AG08396 (cell line): ENCODE data around the gene ADGRL3.

Source experiments
- DNase-seq: peaks from one replicate; pipeline ENCODE4 v3.0.0; 2012; ENCODE audit warnings: low spot score, mixed read lengths

ADGRL3 gene

DNA sequence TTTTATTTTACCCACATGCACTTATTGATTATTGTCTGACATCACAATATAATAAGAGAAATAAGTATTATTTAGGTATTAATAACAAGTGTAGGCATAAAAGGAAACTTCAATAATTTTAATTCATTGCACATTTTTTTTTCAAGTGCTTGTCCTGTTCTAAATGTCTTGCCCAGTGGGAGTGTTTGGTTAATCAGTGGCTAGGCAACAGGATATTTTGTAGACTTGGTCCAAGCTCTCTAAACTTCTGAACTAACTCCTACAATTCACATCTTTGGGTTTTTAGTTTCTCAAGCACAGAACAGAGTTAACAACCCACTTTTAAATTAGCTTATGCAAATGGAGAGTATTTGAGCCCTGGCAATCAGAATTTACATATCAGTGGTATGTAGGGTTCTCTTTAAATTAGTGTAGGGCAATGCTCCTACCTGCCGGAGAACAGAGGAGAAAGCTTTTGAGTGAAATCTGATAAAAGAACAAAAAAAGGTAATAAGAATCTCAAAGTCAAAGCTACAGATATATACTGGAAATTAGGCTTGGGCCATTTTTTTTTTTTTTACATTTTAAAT, 353.5 kb downstream of the ADGRL3 start:
- DNase-seq: no peak

DNA sequence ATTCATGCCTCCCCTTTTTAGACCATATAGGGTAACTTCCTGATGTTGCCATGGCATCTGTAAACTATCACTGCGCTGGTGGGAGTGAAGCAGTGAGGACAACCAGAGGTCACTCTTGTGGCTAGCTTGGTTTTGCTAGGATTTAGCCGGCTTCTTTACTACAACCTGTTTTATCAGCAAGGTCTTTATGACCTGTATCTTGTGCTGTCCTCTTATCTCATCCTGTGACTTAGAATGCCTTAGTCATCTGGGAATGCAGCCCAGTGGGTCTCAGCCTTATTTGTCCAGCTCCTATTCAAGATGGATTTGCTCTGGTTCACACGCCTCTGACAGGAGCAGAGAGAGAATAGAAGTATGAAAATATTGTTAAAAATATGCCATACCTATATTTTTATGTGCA, 355.7 kb downstream of the ADGRL3 start:
- DNase-seq: no peak

DNA sequence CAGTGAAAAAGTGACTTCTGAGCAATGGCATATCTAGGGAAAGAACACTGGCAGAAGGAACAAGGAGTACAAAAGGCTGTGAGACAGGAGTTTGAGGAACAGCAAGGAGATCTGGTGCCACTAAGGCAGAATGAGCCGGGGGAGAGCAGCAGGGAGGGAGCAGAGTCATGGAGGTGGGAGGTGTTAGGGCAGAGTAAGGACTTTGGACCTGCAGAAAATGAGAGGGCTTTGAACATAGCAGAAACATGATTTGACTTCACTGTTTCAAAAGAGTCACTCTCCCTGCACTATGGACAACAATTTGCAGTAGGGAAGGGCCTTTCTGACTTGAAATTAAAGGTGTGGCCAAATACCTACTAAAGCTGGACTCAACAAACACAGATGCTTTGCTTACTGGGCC, 356.2 kb downstream of the ADGRL3 start:
- no peak for DNase-seq

DNA sequence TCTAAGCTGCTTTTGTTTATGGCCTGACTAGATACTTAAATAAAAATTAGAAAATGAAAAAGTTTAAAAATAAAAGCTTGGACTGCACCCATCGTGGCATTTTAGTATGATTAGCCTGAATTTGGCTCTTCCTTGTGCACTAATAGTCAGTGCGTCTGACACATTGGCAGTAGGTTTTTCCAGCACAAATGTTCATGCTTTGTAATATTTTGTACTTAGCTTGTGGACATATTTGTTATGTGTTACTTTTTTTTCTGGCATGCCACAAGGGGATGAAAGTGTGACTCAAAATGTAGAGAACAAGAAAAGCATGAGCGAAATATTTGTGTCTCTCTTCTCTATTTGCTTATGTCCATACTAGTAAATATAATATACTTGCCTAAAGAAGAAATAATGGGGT, 359.3 kb downstream of the ADGRL3 start:
- DNase-seq: no peak

DNA sequence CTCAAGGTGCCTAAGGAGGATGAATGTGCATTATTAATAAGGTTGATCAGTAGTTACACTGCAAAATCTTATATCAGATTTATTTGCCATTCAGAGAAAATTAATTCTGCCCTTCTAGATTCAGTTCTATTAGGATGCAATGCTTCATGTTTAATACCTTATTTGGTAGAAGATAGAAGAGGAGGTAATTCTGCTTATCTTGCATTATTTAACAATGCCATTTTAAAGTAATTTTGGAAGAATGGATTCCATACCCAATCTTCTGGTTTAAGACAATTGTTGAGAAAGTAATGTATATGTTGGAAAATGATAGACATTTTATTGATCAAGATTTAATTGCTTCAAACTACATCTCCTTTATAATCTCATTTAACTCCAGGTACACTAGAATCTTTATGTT, 360.9 kb downstream of the ADGRL3 start:
- no peak for DNase-seq

DNA sequence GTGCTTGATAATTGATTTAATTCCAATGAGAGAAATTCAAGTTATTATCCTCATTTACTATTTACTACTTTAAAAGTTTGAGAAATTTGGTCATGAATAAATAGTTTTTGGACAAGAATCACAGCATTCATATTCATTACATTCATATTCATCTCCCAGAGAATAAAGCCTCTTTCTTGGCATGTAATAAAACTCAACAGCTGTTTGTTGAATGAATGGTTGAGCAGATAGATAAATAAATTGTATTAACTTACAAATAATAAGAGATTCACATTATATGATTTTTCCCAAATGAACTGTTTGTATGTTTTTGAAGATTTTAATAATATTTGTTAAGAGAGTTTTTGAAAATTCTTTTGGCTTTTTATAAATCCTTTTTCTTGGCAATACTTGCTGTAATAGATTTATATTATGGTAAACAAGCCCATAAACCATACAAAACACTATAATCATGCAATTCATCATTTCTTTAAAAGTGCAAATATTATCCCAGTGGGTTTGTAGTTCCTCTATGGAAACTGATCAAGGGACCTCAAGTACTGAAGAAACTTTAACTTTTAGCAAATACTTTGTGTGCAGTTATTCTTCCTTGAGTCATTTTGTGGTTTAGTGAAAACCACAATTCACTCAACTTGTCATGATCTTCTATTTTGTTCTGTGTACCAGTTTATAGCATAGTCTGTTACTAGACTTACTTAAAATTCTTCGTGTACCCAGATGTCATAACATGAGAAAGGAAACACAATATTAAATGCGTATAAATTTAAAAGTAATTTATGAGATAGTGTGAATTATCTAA, 371.8 kb downstream of the ADGRL3 start:
- DNase-seq: no peak

DNA sequence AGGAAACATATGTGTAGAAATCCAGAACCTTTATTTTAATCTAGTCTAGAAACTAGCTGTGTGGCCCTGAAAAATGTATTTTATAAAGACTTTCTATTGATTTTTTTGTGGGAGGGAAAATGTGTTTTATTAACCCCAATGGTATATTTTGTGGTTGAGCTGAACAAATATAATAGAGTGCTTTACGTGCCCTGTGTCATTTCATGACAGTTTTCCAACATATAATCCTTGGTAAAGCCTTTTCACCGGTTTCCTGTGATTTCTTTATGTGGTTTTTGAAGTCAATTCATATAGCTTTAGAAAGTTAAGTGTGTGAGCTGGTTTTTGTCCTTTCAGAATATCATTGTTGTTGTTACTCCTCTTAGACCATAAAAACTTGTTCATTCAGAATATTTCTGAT, 375.7 kb downstream of the ADGRL3 start:
- DNase-seq: no peak

DNA sequence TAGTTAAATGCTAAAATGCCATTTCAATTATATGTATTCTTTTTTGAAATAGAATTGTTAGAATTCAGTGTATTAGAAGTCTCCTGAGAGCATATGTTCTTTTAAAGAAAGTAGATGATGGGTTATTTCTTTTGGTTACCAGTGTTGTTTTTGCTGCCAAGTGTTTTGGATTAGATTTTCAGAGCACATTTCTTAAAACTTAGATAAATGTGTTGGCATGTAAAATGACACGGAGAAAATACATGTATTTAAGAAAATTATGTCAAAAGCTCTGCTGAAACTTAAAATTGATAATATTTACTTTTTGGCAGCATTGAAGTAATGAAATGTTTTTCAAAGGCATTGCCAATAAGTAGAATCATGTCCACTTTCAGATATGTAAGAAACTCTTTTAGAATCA, 379.7 kb downstream of the ADGRL3 start:
- DNase-seq: no peak

DNA sequence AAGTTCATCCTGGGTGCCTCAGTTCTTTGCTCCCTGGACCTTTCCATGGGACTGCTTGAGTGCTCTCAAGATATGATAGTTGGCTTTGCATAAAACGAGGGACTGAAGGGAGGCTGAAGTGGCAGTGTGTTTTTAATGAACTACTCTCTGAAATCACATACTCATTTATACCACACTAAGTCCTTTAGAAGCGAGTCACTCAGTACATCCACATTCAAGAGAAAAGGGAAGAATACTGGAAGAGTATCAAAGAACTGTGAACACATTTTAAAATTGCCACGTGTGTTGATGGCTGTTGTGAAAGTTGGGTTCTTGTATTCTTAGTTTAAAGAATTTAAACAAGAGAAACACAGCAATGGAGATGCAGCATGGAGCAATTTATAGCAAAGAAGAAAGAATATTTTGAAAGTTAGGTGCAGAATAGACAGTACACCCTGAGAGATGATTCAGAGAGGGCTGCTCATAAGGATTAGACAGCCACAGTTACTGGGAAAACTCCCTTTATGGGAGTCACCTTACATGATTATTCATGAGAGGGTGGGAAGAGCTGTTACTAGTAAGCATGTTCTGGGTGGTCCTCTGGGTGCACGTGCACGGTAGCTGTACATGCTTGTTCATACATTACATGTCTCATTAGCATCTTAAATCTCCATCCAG, 380.7 kb downstream of the ADGRL3 start:
- DNase-seq: no peak

DNA sequence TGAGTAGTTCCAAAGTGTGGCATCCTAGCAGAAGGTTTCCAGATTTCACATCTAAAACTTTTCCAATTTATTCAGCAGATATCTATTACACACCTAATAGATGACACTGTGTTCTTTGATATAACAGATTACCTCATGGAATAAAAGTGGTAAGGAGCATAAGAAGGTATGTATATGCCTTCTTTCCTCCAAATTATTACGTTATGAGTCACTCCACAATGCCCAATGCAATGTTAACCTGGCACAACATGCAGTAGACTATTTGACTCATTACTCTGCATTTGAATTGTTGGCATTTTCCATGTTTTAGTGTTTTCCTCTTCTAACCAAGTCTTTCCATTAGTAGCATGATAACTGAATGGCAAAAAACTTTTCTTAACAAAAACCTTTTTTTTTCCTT, 383.6 kb downstream of the ADGRL3 start:
- DNase-seq: no peak

DNA sequence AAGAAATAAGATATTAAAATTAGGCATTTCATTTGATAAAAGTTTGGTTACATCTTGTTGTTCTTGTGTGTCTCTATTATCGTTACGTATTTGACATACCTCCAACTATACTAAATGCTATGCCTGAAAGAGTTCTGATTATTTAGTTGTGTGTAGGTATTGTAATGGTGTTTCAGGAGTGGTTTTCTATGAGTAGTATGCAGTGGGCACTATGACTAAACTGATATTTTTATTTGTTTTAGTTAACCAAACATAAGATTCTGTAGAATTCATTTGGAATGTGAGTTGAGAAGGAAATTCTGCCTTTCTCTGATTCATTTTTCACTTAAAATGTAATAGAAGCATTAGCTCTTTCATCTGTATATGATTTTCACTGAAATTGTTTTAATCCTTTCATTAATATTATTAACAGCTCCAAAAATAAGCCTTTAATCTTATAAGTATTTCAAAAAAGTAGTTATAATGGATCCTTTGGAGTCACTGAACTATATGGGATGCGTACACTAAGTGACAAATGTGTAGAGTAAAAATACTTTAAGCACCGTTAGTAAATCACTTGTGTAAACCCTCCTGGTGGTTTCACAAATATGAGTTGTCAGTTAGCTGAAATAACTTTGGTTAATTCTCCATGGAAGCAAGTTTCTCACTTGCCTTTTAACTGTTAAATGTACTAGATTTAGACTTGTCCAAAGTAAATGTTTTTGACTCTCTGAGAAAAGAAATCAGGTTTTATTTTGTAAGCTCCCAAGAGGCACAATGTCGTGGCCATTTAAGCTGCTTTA, 388.7 kb downstream of the ADGRL3 start:
- DNase-seq: no peak

DNA sequence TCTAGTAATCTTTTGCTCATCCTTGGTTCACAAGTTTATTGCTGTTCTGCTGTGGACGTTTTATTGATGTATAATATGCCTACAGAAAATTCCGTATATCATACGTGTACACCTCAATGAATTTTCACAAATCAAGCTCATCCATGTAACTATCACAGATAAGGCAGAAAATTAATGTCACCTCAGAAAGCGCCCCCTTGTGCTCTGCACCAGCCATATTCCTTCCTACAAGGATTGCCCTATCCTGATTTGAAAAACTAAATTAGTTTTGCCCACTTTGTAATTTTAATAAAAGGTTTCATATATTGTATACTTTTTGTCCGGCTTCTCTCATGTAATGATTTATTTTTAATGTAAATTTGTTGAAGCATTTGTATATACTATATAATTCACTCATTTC, 390.8 kb downstream of the ADGRL3 start:
- DNase-seq: no peak

DNA sequence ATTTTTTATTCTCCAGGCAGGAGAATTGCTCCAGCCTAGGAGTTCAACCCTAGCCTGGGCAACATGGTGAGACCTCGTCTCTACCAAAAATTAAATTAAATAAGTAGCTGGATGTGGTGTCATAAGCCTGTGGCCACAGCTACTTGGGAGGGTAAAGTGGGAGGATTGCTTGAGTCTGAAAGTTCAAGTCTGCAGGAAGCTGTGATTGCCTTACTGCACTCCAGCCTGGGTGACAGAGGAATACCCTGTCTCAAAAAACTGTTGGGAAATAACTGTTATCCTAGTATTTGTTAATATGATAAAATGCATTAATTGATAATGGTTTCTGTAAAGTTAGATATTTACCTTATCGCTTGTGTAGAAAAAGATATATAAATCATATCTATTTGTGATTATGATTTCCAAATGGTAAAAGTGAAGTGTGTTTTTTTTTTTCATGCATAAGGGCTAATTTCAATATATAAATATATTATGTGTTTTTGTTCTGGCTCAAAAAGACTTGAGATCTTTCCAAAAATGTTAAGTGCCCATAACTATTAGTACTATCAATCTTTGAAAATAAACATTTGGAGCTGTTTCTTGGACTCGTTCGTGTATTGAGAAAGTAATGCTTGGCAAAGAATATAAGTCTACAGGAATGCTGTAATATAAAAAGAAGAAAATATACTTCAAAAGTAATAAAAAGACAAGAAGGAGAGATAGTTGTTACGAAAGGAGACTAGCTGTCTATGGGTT, 396.6 kb downstream of the ADGRL3 start:
- no peak for DNase-seq

DNA sequence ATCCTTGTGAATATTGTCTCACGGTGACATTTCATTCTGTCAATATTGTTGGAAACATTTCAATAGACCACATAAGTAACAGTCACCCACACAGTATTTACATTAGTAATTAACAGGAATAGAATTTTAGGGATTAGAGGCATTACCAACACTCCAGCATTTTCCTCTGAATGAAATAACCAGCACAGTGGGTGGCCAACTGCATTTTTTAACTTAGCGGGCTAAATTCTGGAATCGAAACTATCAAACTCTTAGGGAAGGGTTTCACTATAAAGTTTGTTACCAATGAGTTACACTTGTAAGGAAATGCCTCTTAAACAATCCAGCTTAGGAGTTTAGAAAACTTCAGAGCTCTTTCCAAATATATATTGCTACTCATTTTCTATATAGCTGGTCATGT, 403.0 kb downstream of the ADGRL3 start:
- no peak for DNase-seq

DNA sequence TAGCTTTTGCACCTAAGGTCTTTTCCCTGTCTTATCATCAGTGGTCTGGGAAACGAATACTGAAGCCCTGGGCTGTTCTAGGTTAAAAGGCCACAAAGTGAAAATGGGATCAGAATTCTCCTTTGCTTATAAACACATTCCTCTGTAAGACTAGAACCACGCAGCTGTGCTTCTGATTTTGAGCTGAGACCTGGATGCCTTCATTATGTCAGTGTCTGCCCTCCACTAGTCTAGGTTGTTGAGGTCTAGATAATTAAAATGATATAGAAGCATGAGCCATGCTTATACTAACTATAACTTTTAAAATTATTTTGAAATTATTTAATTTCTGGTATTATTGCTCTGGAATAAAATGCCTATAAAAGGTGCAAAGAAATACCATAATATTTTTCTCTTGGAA, 403.9 kb downstream of the ADGRL3 start:
- no peak for DNase-seq

DNA sequence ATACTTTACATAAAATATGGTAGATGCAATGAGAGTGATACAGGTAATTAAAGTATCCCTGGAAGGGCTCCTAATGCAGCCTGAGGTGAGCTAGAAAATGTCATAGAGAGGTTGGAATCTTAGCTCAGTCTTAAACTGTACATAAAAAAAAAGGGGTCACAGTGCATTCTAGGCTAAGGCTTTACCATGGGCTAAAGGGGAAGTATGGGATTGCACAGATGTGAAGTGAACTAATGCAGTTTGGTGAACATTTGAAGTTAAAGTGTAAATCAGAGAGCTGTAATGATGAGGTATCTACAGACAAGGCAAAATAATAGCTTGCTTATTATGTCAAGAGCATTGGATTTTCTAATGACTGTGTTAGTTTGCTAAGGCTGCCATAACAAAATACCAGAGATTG, 405.9 kb downstream of the ADGRL3 start:
- no peak for DNase-seq

DNA sequence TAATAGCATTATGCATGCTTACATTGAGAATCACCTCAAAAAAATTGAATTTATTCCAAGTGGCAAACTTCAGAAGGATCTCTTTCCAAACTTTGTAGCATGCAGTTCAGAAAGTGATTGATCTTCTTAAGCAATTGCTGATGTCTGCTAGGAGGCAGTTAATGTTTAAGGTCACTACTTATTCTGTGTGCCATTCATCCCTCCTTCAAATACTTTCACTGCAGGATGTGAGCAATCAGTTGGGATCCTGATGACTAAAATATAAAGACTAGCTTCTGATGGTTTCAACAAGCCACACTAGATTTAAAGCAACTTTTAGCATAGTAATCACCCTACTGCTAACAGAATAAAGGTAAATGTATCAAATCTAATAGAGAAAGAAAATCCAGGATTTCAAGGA, 414.1 kb downstream of the ADGRL3 start:
- DNase-seq: no peak

DNA sequence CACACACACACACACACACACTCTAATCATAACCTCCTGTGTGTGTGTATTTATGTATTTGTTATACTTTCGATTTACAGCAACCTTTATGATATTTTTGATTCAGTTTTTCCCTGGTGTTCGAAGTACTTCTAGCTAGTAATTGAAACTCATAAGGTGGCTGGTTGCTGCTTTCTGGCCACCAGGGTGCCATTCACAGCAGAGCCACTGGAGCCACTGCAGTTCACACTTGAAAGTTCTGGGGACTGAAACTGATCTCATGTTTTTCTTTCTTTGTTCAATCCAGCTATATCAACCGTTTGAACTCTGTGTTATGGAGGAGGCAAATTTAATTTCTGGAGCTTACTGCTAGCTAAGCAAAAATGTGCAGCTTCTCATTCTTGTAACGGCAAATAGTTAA, 419.4 kb downstream of the ADGRL3 start:
- DNase-seq: no peak

DNA sequence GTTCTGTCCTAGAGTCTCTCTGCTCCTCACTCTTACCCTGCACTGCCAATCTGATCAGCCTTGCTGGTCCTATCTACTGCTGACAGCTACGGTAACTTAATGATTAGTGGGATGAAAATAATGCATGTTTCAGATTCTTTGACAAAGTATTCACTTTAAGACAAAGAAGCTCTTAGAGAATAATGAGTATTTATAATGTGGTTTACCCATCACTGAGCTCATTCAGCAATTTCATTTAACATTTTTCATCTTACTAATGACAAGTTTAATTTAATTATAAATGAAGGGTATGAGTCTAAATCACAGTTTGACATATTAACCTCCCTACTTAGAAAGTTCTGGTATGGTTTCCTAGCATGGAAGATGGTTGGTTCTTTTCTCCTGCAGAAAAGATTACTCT, 428.2 kb downstream of the ADGRL3 start:
- DNase-seq: no peak

DNA sequence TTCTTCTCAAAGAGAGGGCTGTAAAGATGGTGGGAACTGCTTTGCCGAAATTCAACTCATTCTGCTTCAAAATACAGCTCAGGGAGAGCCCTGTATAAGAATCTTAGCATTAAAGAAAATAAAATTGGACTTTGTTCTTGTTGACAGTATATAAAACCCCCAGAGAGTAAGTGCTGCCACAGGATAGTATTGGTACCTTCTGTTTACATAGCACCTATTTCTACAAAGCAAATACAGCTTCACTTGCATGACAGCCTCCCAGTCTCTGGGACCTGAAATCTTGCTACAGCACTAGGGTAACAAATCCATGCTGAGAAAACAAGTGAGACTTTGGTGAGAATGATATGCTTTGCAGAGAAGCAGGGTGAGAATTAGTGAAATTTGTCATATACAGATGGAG, 428.6 kb downstream of the ADGRL3 start:
- no peak for DNase-seq

DNA sequence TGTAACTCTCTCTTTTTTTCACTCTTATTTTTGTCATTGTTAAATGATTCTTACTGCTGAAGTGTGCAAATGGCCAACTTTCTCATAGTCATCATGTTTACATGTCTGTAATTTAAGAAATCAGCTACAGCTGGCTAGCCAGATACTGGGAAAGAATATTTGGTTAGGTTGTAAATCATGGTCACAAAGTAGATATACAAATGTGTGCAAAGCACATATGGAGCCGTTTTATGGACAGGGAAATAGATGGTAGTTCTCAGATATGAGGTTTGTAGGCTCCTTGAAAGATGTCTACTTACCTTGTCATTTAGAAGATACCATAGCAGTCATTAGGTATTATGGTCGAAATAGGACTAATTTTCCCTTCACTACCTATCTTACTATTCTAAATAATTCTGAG, 430.4 kb downstream of the ADGRL3 start:
- DNase-seq: no peak

DNA sequence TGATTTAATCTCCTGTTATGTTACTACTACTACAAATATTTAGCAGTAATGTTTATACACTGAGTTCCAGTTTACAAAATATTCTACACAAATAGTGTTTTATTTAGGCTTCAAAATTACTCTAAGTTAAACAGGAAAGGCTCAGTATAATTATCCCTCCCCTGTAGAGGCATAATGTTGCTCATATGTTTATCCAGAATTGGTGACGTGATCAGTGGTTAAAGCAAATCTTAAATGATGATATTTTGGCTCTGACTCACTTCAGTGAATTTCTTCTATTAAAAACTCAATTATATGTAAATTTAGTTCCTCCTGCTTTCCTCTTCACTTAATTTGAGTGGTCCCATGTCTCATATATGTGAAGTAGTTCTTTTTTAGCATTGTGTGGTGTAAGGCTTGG, 438.5 kb downstream of the ADGRL3 start:
- peak; percentile 1 for DNase-seq
